Measurements from ENCODE around the gene CTTNBP2. TPM values are rescaled to one million over a fixed set of nuclear protein-coding genes. Genes with fewer than 3 reads are reported as not detected.

Gene CTTNBP2
- total RNA-seq, 1 donor from 2014 or later = 6.3 TPM

DNA sequence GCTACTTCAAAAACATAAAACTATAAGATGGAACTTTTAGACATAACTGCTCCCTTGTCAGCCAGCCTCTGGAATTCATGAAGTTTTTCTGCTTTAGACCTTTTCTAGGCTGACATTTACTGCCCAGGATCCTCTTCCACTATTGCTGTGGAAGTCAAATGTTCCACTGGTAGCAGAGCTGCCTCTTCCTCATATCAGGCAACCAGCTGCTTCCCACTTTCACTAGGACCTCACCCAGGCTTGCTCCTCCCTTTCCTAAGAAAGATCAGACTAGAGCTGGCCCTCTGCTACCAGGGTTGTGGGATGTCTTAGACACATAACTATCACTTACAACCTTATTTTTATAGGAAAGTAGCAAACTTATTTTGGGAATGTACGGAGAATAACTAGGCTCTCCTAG, 121.5 kb downstream of the CTTNBP2 start:
- Histone ChIP-seq H3K9me3 (no peaks in the 10 kb centered on the region), H3K27me3 (no peaks in the 10 kb centered on the region), H3K4me1 (no peaks in the 10 kb centered on the region), H3K27ac (no peak overlapping the region), H3K4me3 (no peak overlapping the region), H3K36me3 (no peaks in the 10 kb centered on the region)
- intact Hi-C loops (cut with DNase I) = no loop called here
- ATAC-seq = peak; percentile 36
- TF ChIP-seq CTCF (IDR thresholded peaks at IDR 0.05) = no peak
- no peak for DNase-seq

- Histone ChIP-seq H3K27me3 (no peaks in the 10 kb centered on the region), H3K4me1 (no peaks in the 10 kb centered on the region), H3K36me3 (no peaks in the 10 kb centered on the region), H3K4me3 (no peak overlapping the region), H3K27ac (no peak overlapping the region), H3K9me3 (no peaks in the 10 kb centered on the region)
- DNase-seq (no peak), ATAC-seq (no peak)
- intact Hi-C loops (cut with DNase I) = no loop called here
- peak; percentile 61 for TF ChIP-seq CTCF (IDR thresholded peaks at IDR 0.05)
Measured at GRCh38 chr7:117750612-117751563, 122.4 kb downstream of the CTTNBP2 start.

- Histone ChIP-seq H3K9me3 (no peaks in the 10 kb centered on the region), H3K36me3 (peaks cover 5% of the 10 kb centered on the region), H3K4me3 (no peak overlapping the region), H3K27ac (no peak overlapping the region), H3K27me3 (no peaks in the 10 kb centered on the region), H3K4me1 (no peaks in the 10 kb centered on the region)
- DNase-seq (no peak), ATAC-seq (no peak)
- intact Hi-C loops (cut with DNase I) = no loop called here
- TF ChIP-seq CTCF (IDR thresholded peaks at IDR 0.05) = no peak
Measured at GRCh38 chr7:117741962-117742361, 131.3 kb downstream of the CTTNBP2 start.

DNA sequence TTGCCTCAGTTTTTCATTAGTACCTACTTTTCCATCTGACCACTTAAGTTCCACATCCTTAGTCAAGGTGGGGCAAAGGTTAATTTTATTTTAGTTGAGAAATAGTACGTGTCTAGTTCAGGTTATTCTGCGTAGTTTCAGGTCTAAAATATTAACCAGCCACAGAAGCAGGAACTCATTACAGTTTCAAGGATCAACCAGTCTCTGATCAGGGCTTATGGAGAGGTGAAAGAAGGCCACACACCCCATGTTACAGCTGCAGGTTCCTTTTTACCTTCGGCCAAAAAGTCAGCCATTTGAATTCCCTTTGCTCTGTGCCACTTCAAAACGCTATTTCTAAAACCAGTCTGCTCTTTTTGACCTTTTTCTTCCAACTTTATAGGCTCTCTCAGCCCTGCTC, 134.2 kb downstream of the CTTNBP2 start:
- no peaks in the 10 kb centered on the region for H3K9me3 ChIP-seq
- H3K4me1 ChIP-seq = no peaks in the 10 kb centered on the region
- no peak for DNase-seq
- intact Hi-C loops (cut with DNase I) = no loop called here
- no peaks in the 10 kb centered on the region for H3K27me3 ChIP-seq
- no peak for TF ChIP-seq CTCF (IDR thresholded peaks at IDR 0.05)
- no peak overlapping the region for H3K4me3 ChIP-seq
- ATAC-seq = no peak
- H3K27ac ChIP-seq = no peak overlapping the region
- H3K36me3 ChIP-seq = no peaks in the 10 kb centered on the region

DNA sequence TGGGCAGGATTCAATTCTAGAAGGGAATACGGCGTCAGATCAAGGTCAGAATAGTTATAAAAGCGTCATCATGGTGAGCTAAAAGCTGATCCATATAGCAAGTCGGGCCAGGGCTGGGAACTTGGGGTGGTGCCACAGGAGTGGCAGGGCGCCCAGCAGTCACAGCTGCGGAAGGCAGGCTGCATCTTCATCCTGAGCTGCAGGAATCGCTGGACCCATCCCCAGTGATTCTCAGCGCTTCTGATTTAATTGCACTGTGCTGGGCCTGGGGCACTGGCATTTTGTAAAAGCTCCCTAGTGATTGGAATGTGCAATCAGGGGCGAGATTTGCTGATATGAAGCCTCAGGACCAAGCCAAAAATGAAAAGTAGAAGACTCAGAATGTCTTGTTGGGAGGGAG, 135.3 kb downstream of the CTTNBP2 start:
- ATAC-seq = no peak
- intact Hi-C loops (cut with DNase I) = no loop called here
- no peak for TF ChIP-seq CTCF (IDR thresholded peaks at IDR 0.05)

More for the DNA sequence above, 135.3 kb downstream of the CTTNBP2 start:
- no peaks in the 10 kb centered on the region for H3K27me3 ChIP-seq
- no peak for DNase-seq
- H3K4me3 ChIP-seq = no peak overlapping the region
- no peaks in the 10 kb centered on the region for H3K9me3 ChIP-seq
- no peaks in the 10 kb centered on the region for H3K4me1 ChIP-seq
- no peak overlapping the region for H3K27ac ChIP-seq
- no peaks in the 10 kb centered on the region for H3K36me3 ChIP-seq
